HG02610 (cell line): Measurements from ENCODE around the gene KCNJ4.

Source experiments
- ATAC-seq: cut with Tn5 transposase; IDR thresholded peaks from one replicate; pipeline ENCODE4 v1.9.1; 2021; ENCODE audit warnings: mild to moderate bottlenecking, moderate library complexity; ENCODE audit not compliant: unreplicated experiment

KCNJ4 gene

DNA sequence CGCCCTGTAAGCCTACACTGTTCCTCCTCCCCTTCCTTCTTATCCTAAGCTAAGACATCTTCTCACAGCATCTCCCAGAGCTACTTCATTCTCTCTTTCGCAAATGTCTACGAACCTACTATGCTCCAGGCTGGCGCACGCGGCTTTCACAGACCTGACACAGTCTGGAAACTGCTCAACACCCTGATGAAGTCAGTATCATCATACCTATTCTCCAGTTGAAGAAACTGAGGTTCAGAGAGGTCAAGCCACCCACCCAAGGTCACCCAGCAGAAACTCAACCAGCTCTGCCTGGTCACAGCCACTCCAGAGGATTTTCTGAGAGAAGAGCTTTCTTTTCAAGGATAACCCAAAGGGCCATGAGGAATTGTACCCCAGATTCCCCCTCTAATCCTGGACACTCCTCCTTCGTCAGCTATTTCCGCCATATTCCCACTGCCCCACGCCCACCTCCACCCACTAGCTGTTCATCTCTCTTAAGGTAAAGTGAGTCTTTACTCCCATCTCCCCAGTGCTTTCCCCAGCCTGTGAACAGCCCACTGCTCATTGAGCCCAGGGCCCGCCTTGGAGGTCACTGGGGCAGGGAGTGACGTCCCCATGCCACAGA is 1.8 kb downstream of the KCNJ4 start:
- no peak for ATAC-seq

DNA sequence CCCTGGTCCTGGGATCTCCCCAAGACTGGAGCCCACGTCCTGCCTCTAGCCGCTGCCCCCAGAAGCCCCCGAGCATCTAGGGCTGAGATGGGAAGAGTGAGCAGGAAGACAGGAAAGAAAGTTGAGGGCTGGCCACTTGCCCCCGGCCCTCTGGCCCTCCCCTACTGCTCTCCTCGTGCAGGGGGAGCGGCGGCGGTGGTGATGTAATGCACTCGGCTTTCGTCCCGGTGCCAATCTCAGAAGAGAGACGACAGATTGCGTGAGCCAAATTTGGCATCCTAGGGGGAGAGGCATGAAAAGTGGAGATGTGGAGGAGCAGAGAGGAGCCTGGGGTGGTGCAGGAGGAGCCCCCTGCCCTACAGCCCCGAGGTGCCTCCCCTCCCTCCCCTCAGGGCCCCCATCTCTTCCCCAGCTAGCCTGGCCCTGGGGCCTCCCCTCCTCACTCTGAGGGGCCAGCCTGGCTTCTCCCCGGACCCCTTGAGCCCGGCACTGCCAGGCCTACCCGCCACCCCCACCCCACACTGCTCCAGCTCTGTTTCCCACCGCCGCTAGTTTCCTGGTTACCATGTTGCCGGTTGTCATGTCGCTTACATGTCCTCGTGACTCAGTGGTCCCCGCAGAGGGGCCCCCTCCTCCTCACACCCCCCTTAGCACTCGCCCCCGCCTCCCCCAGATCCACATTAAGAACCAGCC is 2.5 kb downstream of the KCNJ4 start:
- no peak for ATAC-seq

DNA sequence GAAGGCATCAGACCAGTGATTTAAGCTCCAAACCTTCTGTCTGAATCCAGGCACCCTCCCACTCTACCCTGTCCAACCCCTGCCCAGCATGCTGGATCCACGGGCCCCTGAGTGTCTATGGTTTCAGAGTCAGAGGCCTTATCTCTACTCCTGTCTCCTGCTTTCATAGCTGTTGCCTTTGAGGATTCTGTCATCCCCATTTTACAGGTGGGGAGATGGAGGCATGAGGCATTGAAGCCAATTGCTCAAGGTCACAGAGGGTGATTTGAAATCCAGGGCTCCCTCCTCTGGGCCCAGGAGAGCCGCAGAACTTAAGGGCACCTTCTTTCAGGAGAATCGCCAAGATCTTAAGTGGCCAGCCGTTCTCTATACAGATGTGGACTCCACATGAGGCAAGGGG is 3.1 kb downstream of the KCNJ4 start:
- ATAC-seq = no peak

DNA sequence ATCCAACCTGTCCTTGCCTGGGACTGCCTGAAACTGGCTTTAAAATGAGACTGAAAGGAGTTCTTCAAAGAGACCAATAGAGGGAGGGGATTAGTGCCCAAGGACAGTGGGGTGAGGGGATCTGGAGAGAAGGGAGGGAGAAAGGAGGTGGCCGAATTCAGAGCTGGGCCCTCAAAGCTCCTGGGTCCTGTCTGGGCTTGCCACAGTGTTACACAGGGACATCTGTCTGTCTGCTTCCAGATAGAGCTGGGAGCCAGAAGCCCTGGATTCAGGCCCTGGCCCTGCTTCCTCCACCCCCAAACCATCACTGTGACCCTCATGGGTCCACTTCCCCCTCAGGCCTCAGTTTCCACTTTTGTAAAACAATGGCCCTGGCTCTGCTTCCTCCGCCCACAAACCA is 3.6 kb downstream of the KCNJ4 start:
- no peak for ATAC-seq

DNA sequence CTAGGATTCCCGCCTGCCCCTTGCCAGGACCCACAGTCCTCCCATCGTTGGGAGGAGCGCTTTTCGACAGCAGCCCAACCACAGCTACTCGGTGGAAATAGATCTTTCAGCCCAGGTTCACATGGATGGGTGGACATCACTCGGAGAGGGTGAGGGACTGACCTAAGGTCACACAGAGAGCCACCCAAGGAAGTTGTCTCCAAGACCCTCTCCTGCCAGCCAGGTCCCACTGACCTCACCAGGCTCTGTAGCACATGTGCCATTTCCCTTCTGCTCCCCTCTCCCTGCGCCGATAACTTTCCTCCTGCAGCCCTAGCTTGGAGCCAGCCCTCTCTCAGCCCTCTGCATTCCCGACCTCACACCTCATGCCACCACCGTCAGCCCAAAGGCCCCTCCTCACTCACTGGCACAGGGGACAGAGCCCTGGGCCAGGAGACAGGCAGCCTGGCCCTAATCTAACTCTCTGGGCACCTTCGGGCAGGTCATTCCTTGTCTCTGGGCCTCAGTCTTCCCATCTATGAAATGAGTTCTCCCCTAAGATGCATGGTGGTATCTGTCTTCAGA is 4.7 kb downstream of the KCNJ4 start:
- ATAC-seq = no peak

DNA sequence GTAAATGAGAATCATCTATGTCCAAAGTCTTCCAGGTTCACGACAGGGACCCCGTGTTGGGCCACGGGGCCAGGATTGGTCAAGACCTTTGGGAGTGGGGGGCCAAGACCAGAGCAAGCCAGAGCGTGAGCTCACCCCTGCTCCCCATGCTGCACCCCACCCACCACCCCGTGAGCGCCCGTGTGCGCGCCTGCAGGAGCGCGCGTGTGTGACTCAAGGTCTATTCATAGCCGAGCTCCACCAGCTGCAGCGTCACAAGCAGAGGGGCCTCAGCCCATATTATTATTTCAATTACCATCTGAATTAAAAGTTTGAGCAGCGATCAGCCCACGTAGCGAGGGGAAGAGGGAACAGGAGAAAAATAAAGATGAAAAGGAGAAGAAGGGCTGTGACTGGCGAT is 5.2 kb downstream of the KCNJ4 start:
- no peak for ATAC-seq

DNA sequence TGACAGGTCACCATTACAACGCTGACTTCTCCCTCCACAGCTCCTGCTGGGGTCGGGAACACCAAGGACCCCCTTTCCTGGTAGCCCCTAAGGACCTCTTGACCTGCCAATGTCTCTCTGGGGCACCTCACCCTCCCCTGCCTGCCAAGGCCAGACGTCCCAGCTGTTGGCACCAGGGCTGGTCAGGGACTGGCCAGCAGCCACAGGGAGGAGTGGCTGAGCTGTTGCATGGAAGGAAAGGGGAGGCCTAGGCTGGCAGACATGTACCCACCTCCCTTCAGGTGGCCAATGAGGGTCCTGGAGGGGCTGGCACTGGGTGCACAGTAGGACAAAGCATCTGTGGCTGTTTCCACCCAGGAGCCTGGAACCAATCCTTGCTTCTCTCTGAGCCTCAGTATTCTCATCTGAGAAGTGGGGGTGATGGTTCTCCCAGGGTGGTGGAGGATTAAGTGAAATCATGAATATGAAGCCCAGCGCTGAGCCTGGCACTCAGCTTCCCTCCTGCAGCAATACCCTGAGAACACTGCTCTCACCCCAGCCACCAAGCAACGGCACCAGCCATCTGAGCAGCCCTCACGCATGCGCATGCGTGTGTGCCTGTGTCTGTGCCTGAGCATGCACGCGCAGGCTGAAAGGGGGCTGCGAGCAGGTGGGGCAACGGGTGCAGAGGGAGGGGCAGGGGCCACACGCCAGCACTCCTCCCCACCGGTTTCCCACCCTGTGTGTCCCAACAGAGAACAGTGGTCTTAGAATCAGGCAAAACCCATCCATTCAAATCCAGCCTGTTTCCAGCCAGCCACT is 5.9 kb downstream of the KCNJ4 start:
- no peak for ATAC-seq

DNA sequence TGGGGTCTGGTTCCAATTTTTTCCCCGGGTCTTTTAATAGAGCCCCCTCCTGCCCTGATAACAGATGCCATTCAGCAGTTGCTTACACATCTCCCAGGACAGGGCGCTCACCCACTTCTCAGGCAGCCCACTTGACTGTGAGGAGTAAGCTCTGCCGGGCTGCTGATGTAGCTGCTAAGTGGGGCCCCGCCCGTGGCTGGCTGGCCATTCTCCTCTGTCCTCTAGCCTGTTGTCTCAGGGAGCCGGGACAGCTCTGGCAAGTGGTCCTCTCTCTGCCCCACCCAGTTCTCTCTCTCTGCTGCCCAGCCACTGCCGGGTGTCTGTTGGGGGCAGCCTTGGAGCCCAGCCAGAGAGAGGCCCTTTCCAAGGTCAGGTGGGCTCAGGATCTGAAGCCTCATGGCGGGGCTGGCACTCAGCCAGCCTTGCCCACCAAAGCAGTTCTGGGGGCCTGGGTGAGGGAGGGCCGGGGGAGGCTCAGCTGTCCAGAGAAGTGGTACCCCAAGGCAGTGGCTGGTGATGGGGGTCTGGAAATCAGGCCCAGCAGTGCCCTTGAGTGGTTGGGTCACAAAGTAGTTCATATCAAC is 8.9 kb downstream of the KCNJ4 start:
- ATAC-seq = no peak

DNA sequence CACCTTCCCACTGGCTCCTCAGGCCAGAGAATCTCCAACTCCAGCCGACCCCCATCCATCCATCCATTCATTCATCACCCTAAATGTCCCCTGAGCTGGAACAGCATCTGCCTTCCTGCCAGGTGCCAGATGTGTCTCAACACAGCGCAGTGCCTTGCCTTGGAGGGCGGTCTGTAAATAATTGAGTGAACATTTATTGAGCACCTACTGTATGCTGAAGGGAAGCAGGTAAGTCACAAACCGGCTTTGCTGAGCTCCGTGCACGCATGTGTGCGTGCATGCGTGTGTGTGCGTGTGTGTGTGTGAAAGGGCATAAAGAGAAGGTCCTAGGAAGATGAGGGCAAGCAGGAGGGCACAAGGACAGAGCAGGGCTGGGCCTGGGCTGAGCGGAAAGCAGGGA is 10.2 kb downstream of the KCNJ4 start:
- ATAC-seq = no peak

DNA sequence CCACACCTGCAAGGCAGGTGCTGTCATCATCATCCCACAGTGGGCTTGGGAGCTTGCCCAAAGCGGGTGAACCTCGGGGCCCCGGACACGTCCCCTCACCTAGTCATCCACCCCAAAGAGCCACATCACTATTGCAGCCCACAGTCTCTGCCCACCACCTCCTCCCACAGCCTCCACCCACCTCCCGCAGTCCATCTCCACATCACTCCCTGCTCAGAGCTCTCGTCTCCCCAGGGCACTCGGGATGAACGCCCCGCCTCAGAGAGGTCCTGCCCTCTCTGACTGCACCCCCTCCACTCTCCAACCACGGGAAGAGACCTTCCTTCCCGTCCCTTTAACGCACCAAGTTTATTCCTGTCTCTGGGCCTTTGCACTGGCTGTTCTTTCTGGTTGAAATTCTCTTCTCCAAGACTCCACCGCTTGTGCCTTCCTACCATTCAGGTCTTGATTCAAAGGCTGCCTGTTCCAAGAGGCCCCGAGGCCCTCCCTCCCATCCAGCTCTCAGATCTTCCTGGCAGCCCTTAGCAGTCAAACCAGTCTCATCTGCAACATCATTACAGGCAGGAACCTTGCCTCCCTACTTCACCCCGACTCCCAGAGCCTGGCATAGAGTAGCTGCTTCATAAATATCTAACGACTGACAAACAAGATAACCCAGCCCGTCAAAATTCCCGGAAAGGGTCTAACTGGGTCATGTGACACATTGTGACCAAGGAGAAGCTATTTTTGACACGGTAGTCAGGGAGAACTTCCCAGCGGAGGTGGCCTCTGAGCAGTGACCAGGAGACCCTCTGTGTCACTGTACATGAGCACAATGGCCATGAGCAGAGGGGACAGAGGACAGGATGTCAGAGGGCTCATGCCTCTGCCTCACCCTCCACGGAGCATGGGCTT is 11.1 kb downstream of the KCNJ4 start:
- no peak for ATAC-seq

DNA sequence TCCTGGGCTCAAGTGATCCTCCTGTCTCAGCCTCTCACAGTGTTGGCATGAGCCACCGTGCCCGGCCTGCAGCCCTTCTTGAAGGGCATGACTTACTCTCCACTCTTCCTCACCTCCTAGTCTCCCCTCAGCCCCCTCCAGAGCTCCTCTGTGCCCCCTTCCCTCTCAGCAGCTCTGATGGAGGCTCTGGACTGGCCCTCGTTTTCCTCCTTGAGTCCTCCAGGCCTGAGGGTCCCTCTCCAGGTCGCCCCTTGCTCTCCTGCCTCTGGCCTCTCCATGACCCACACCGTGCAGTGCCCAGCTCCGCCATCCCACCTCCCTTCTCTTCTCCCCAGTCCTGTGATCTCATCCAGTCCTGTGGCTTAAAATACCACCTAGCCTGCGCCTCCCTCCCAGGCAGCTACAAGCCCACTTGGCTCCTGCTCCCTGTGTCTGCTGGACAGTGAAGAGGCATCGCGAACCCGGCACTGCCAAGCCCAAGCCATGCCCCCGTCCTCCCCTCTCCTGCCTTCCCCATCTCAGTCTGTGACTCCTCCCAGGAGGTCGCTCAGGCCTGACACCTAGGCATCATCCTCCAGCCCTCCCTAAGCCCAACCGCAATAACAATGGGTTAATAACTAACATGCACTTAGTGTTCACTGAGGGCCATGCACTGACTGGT is 11.9 kb downstream of the KCNJ4 start:
- ATAC-seq = no peak

DNA sequence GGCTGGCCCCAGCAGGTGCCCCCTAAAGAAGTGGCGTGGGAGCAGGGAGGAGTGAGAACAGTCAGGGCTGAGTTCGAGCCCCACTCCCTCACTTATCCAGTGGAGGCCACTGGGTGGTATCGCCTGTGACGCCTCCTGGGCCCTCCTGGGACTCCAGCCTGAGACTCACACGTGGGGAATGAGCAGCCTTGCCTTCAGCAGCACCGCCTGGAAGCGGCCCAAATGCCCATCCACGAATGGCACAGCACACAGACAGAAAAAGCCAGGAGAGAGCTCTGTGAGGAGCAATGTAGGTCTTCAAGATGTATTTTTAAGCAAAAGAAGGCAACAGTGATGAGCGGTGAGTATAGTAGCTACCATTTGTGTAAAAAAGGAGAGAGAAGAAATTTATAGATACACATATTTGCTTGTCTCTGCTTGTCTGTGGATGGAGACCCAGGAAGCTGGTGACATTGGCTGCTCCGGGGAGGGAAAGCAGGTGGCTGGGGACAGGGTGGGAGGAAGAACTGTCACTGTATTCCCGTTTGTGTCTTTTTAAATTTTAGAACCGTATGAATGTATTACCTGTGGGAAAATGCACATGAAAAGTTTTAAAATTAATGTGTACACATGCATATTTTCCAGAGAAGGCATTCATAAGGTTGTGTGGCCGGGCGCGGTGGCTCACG is 13.2 kb downstream of the KCNJ4 start:
- ATAC-seq = no peak

DNA sequence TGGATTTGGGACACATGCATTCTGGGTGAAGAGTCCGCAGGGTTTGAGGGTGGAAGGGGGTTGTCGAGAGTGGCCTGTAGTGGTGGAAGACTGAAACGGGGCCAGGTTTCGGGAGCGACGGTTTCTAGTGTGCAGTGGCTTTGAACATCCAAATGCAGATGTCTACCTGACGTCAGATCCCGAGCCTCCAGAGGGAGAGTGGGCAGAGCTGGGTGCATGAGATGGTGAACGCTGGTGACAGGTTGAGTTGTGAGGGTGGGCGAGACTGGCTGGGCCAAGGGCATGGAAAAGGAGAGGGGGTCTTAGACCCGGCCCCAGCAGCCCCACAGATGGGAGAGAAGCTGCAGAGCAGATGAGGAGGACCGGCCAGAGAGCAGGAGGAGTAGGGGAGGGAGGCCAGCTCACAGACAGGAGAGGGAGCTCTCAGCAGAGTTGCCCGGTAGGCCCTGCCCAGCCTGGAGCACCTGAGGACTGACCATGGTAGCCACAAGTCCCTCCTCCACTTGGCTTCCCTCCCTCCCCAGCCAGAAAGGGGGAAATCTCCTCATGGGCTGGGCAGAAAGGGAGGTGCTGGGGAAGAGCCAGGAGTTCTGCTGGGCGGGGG is 14.2 kb downstream of the KCNJ4 start:
- no peak for ATAC-seq

DNA sequence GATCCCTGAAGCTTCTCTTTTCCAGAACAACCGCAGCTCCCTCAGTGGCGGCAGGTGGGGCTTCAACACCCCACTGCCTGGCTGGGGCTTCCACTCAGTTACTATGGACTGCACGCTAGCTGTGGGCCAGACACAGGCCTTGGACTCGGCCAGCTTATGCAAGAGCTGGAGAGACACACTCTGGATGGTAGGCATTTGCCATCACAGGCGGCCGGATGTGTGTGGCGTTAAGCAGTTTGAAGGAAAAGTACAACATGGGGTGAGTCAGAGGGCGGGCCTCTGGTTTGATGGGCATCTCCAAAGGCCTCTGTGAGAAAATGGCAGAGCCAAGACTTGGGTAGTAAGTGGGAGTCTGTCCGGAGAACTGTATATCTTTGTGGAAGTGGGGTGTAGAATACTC is 17.6 kb downstream of the KCNJ4 start:
- no peak for ATAC-seq

DNA sequence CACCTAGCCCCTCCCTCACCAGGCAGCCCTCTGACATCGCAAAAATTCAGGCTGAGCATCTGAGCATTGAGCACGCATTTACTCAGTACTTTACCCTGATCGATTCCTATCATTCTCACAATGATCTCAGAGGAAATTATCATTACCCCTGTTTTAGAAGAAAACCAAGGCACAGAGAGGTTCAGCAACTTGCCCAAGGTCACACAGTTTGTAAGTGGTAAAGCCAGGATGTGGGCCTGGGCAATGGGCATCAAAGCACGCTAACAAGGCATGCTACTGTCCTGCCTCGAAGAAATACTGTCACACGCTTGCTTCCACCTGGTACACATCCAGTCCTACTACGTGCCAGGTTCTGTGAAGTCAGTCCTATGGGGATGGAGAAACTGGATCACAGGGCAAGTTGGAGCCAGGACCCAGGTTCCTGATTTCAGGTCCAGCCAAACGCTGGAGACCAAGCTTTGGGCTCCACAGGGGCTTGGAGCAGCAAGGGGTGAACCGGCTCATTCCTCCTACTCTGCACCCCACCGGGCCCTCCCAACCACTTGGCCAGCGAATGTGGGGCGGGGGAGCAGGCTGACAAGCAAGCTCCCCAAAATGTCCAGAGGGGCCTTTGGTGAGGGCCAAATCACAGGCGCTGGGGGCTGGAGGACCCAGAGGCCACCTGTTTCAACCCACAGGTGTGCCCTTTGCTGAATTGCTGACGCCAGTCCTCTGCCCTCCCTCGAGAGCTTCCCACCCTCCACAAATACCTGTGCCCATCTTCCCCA is 18.2 kb downstream of the KCNJ4 start:
- ATAC-seq = no peak

DNA sequence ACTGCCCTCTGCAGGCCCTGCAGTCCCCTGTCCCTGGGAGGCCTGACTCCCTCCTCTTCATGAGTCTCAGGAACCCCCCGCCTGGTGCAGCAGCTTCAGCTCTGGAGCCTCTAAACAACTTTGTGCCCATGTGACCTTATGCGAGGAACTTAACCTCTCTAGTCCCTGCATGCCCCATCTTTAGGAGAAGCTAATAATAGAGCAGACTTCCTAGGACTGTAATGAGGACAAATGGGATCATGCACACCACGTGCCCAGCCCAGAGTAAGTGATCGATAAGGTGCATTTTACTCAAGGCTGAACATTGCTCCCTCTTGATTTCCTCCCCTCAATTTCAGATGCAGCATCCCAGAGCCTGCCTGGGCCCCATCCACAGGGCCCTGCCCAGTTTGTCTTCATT is 19.0 kb downstream of the KCNJ4 start:
- ATAC-seq = no peak

DNA sequence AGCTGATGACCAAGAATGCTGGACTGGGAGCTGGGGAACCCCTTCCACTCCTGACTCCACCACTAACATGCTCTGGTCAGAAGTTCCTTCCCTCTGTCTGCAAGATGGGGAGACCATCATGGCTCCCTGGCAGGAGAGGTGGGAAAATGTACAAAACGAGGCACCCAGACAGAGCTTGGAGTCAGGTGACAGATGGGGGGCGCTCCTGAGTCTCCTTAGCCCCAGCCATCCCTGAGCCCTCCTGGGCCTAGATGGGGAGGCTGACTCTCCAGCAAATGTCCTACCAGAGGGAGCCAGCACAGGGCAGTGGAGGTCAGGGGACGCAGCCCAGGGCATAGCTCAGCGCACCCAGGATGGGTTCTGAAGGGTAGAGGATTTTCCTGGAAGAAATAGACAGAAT is 20.0 kb downstream of the KCNJ4 start:
- ATAC-seq = no peak

DNA sequence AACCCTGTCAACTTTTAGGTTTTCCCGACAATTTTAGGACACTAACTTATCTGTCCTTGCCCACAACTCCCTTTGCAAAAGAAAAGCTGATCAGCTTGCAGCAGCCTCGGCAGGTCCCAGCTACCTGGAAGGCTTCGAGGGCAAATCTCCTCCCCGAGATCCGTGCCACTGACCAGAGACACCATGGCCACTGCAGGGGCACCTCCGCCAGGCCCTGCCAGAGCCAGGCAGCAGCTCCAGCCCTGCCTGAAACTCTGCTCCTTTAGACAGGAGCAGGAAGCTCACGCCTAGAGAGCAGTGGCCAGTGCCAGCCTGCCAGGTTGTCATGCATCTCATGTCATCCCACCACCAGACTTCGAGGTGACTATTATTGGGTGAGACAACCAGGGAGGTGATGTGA is 21.1 kb downstream of the KCNJ4 start:
- no peak for ATAC-seq
